DND-41 (cell line): ENCODE data around the gene SPIN2A.

Source experiments
- CTCF ChIP-seq: IDR thresholded peaks from 2 replicates; pipeline ENCODE4 v1.5.1; 2012; ENCODE audit warnings: borderline replicate concordance, low read length, moderate library complexity, mild to moderate bottlenecking; ENCODE audit not compliant: poor library complexity, severe bottlenecking; ENCODE audit errors: extremely low read depth
- EZH2 ChIP-seq: IDR thresholded peaks from 3 replicates; pipeline ENCODE4 v1.6.1; 2012; ENCODE audit warnings: borderline replicate concordance, low read depth, mild to moderate bottlenecking, moderate library complexity, low read length, inconsistent platforms; ENCODE audit not compliant: severe bottlenecking

- TF ChIP-seq EZH2 (no peak), CTCF (no peak)
These were observed 3.5 kb downstream of the SPIN2A start for GRCh38 chrX:57133706-57134105.
